PC-9 (cell line): ENCODE data around the gene ORMDL3. TPM values are rescaled to one million over a fixed set of nuclear protein-coding genes. Genes with fewer than 3 reads are reported as not detected.
"Not testable (repeated sequence)": the region's sequence is repeated elsewhere in the genome, so short reads cannot be mapped to it uniquely, and the experiment has no call there.

Experiments used
- BruUV-seq: library from RNA; stranded (reverse); fragments of 400-500 nt; replicated peaks from 2 replicates; lab custom pipeline; 2021; lab: Mats Ljungman, UMichigan
- CTCF ChIA-PET: fragments of 300-600 bp; sonication (Branson Sonifier 250); formaldehyde crosslinking; loops from one replicate; lab custom pipeline; 2022; ENCODE audit warnings: antibody characterized with exemption; lab: Charles Lee
- POLR2A ChIA-PET: fragments of 300-600 bp; sonication (Branson Sonifier 250); formaldehyde crosslinking; loops from one replicate; lab custom pipeline; 2022; ENCODE audit warnings: antibody characterized with exemption; ENCODE audit not compliant: unreplicated experiment; lab: Charles Lee
- DNase-seq, 2 experiments: peaks; one replicate each; pipeline versions ENCODE4 v3.0.0 to v3.0.0-alpha.2; 2015 to 2022; ENCODE audit warnings: mixed read lengths in 1 of 2
- H2AFZ ChIP-seq: fragments of 200-600 bp; sonication (generic); 2 replicates; pipeline ENCODE4 v1.8.1; 2017; ENCODE audit warnings: antibody characterized with exemption
- H3F3A ChIP-seq: fragments of 200-600 bp; sonication (generic); 2 replicates; pipeline ENCODE4 v1.8.1; 2017; ENCODE audit warnings: antibody characterized with exemption, mild to moderate bottlenecking, low read depth; ENCODE audit not compliant: insufficient read depth
- H3K27ac ChIP-seq: fragments of 200-600 bp; sonication (generic); 2 replicates; pipeline ENCODE4 v1.6.1; 2016; ENCODE audit warnings: mixed run types
- H3K27me3 ChIP-seq: fragments of 200-600 bp; sonication (generic); 2 replicates; pipeline ENCODE4 v1.6.1; 2016; ENCODE audit warnings: low read depth, mixed run types; ENCODE audit not compliant: insufficient read depth
- H3K36me3 ChIP-seq: fragments of 200-600 bp; sonication (generic); 2 replicates; pipeline ENCODE4 v1.6.1; 2016; ENCODE audit warnings: low read depth, mixed run types
- H3K4me1 ChIP-seq: fragments of 200-600 bp; sonication (generic); replicated peaks from 2 replicates; pipeline ENCODE4 v1.6.1; 2016; ENCODE audit warnings: mixed run types; ENCODE audit not compliant: insufficient read depth
- H3K4me2 ChIP-seq: fragments of 200-600 bp; sonication (generic); 2 replicates; pipeline ENCODE4 v1.6.1; 2017; ENCODE audit warnings: mixed run types
- H3K4me3 ChIP-seq: fragments of 200-600 bp; sonication (generic); 2 replicates; pipeline ENCODE4 v1.6.1; 2016; ENCODE audit warnings: mixed run types
- H3K79me2 ChIP-seq: fragments of 200-600 bp; sonication (generic); 2 replicates; pipeline ENCODE4 v1.6.1; 2017; ENCODE audit warnings: low read depth, mixed run types
- H3K9me2 ChIP-seq: fragments of 200-600 bp; sonication (generic); 2 replicates; pipeline ENCODE4 v1.8.1; 2017; ENCODE audit warnings: mild to moderate bottlenecking; ENCODE audit not compliant: insufficient read depth
- H3K9me3 ChIP-seq: fragments of 200-600 bp; sonication (generic); 2 replicates; pipeline ENCODE4 v1.8.1; 2016; ENCODE audit warnings: low read depth; ENCODE audit not compliant: insufficient read depth
- H4K20me1 ChIP-seq: fragments of 200-600 bp; sonication (generic); 2 replicates; pipeline ENCODE4 v1.8.1; 2017; ENCODE audit not compliant: insufficient read depth
- EZH2 ChIP-seq: fragments of 200-600 bp; sonication (generic); IDR thresholded peaks from 2 replicates; pipeline ENCODE4 v1.8.0; 2017; ENCODE audit warnings: antibody characterized with exemption, low read depth
- intact Hi-C: fragments of 100-400 bp; cut with micrococcal nuclease; formaldehyde crosslinking; loops from one replicate; pipeline ENCODE4 v1.10.0; 2022; ENCODE audit not compliant: unreplicated experiment
- total RNA-seq: library from RNA; stranded (reverse); gene quantifications from 2 replicates; pipeline ENCODE4 v1.2.3, GENCODE V29; 2021
- TF ChIP-seq, protein P1 (sequence below): fragments of 200-600 bp; sonication (generic); conservative IDR thresholded peaks from 2 replicates; pipeline ENCODE4 v1.6.1; 2017; ENCODE audit warnings: mixed run types, antibody characterized with exemption, mild to moderate bottlenecking, moderate library complexity

ORMDL3 gene
- total RNA-seq, 1 experiment from 2014 or later, result 51.1 TPM

DNA sequence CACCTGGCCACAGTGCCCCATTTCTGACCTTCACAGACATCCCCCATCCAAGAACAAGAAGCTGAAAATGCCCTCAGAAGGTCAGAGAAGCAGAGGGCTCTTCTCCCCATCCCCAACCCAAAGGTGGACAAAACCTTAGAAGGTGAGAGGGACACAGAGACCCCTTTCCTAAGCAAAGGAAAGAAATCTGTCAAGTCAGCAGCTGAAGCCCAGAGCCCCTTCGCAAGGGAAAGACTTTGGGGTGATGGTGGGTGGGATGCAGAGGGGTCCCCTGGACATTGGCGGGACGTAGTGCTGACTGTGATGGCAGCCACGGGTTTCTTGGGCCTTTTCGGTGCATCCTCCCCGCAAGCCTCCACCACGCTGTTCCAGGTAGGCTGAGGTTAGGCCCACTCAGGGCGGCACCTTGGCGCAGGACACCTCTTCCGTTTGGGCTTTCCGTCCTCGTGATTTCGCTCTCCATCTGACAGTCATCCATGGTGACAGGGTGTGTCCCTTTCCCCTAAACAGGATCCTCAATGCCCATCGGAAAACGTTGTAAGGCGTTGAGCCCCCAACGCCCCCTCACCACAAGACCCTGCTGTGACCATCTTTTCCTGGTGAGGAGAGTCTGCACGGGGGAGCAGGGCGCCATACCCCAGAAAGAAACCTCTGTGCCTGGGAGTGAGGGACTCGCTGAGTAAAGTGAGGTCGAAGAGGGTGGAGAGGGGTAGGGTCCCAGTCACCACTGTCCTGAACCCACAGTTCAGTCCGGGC, 24.7 kb upstream of the ORMDL3 start:
- ChIA-PET CTCF (interaction anchor here (0.6 kb wide), 2 partner anchors 161 to 320 kb away, joined by 7 to 10 read pairs; no protein-coding TSS in a partner anchor), POLR2A (interaction anchor here (0.6 kb wide), 1 partner anchor 1034 kb away, joined by 5 read pairs; no protein-coding TSS in a partner anchor)
- peak overlapping the region; percentile 41; the same call in 1 of the 2 replicates for H3K4me3 ChIP-seq
- TF ChIP-seq, protein P1, sequence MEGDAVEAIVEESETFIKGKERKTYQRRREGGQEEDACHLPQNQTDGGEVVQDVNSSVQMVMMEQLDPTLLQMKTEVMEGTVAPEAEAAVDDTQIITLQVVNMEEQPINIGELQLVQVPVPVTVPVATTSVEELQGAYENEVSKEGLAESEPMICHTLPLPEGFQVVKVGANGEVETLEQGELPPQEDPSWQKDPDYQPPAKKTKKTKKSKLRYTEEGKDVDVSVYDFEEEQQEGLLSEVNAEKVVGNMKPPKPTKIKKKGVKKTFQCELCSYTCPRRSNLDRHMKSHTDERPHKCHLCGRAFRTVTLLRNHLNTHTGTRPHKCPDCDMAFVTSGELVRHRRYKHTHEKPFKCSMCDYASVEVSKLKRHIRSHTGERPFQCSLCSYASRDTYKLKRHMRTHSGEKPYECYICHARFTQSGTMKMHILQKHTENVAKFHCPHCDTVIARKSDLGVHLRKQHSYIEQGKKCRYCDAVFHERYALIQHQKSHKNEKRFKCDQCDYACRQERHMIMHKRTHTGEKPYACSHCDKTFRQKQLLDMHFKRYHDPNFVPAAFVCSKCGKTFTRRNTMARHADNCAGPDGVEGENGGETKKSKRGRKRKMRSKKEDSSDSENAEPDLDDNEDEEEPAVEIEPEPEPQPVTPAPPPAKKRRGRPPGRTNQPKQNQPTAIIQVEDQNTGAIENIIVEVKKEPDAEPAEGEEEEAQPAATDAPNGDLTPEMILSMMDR, result no peak
- no peak for TF ChIP-seq EZH2
- no peak for DNase-seq
- H3K79me2 ChIP-seq, result no peaks in the 10 kb centered on the region
- peak overlapping the region; percentile 77 for H3K4me2 ChIP-seq
- H3F3A ChIP-seq, result peaks cover 14% of the 10 kb centered on the region; the same call in 1 of the 2 replicates
- intact Hi-C loops, result loop anchor here (10.0 kb wide), 1 partner anchor 197 kb away; no protein-coding TSS in a partner anchor
- peak overlapping the region; percentile 73 for H2AFZ ChIP-seq
- H4K20me1 ChIP-seq, result no peaks in the 10 kb centered on the region
- peaks cover 20% of the 10 kb centered on the region for H3K4me1 ChIP-seq
- no peak overlapping the region for H3K27ac ChIP-seq
- H3K36me3 ChIP-seq, result no peaks in the 10 kb centered on the region
- no peaks in the 10 kb centered on the region for H3K27me3 ChIP-seq
- BruUV-seq, result TSS peak; percentile 52
- no peaks in the 10 kb centered on the region for H3K9me2 ChIP-seq
- H3K9me3 ChIP-seq, result no peaks in the 10 kb centered on the region

DNA sequence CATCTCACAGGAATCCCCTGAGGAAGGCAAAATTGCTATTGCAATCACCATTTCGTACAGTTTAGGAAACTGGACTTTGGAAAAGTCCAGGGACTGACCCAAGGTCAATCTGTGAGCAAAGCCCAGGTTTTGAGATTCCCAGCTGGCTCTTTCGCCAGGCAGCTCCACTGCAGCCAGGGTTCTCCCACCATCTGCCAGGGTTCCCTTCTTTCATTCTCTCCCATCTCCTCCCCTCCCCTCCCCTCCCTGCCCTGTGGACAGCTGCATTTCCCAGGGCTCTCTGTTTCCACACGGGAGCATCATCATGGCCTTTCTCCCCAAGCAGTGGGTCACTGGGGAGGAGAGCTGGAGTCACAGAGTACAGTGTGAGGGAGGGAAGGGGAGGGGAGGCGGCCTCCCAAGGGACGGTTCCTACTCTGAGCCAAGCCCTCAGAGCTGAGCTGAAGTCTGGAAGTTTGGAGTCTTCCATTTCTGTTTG, 23.5 kb upstream of the ORMDL3 start:
- Histone ChIP-seq H3K4me2 (no peak overlapping the region), H3K27me3 (no peaks in the 10 kb centered on the region), H4K20me1 (no peaks in the 10 kb centered on the region), H3K4me1 (peaks cover 20% of the 10 kb centered on the region), H3K9me2 (no peaks in the 10 kb centered on the region), H3F3A (peaks cover 14% of the 10 kb centered on the region; the same call in 1 of the 2 replicates), H3K9me3 (no peaks in the 10 kb centered on the region), H3K27ac (no peak overlapping the region), H2AFZ (no peak overlapping the region), H3K4me3 (no peak overlapping the region), H3K79me2 (no peaks in the 10 kb centered on the region), H3K36me3 (no peaks in the 10 kb centered on the region)
- BruUV-seq, result no TSS peak
- ChIA-PET CTCF (no interaction called here), POLR2A (interaction anchor here (0.6 kb wide), 1 partner anchor 12 kb away, joined by 4 read pairs; no protein-coding TSS in a partner anchor)
- intact Hi-C loops, result loop anchor here (10.0 kb wide), 1 partner anchor 196 kb away; no protein-coding TSS in a partner anchor
- TF ChIP-seq, protein P1, result no peak
- TF ChIP-seq EZH2, result no peak
- DNase-seq, result no peak

- H3K9me3 ChIP-seq, result no peaks in the 10 kb centered on the region
- peak overlapping the region; percentile 17 for H3K4me2 ChIP-seq
- H3F3A ChIP-seq, result peaks cover 12% of the 10 kb centered on the region; the same call in 1 of the 2 replicates
- CTCF ChIA-PET, result no interaction called here
- H3K27me3 ChIP-seq, result no peaks in the 10 kb centered on the region
- H3K9me2 ChIP-seq, result no peaks in the 10 kb centered on the region
- H3K4me3 ChIP-seq, result no peak overlapping the region
- peak in 1 of 2 experiments; percentile 85 for DNase-seq
- intact Hi-C loops, result no loop called here
- H3K27ac ChIP-seq, result peak overlapping the region; percentile 71
- BruUV-seq, result no TSS peak
- H3K4me1 ChIP-seq, result peaks cover 20% of the 10 kb centered on the region
- POLR2A ChIA-PET, result interaction anchor here (0.8 kb wide), 1 partner anchor 171 kb away, joined by 6 read pairs; no protein-coding TSS in a partner anchor
- TF ChIP-seq, protein P1, result no peak
- TF ChIP-seq EZH2, result no peak
- H3K36me3 ChIP-seq, result no peaks in the 10 kb centered on the region
- no peaks in the 10 kb centered on the region for H4K20me1 ChIP-seq
- no peak overlapping the region for H2AFZ ChIP-seq
- H3K79me2 ChIP-seq, result no peaks in the 10 kb centered on the region
Measured at GRCh38 chr17:39949028-39949427, 21.6 kb upstream of the ORMDL3 start.

GRCh38 chr17:39948489-39948828, 21.1 kb upstream of the ORMDL3 start:
- POLR2A ChIA-PET, H3F3A ChIP-seq, CTCF ChIA-PET, H4K20me1 ChIP-seq, H3K27me3 ChIP-seq, H3K36me3 ChIP-seq, H2AFZ ChIP-seq, H3K79me2 ChIP-seq, DNase-seq, H3K4me3 ChIP-seq, H3K9me2 ChIP-seq, H3K9me3 ChIP-seq, intact Hi-C loops, BruUV-seq: not testable (repeated sequence)
- peak overlapping the region; percentile 71 for H3K27ac ChIP-seq
- H3K4me1 ChIP-seq, result peaks cover 20% of the 10 kb centered on the region
- H3K4me2 ChIP-seq, result peak overlapping the region; percentile 17
